IPS-NIHi11 (cell line): ENCODE results near the gene IFITM5.
"Not testable (repeated sequence)": the region's sequence is repeated elsewhere in the genome, so short reads cannot be mapped to it uniquely, and the experiment has no call there.

Source experiments
- DNase-seq: peaks from one replicate; pipeline ENCODE4 v3.0.0; 2012; ENCODE audit warnings: mixed read lengths, low spot score

The IFITM5 gene

DNA sequence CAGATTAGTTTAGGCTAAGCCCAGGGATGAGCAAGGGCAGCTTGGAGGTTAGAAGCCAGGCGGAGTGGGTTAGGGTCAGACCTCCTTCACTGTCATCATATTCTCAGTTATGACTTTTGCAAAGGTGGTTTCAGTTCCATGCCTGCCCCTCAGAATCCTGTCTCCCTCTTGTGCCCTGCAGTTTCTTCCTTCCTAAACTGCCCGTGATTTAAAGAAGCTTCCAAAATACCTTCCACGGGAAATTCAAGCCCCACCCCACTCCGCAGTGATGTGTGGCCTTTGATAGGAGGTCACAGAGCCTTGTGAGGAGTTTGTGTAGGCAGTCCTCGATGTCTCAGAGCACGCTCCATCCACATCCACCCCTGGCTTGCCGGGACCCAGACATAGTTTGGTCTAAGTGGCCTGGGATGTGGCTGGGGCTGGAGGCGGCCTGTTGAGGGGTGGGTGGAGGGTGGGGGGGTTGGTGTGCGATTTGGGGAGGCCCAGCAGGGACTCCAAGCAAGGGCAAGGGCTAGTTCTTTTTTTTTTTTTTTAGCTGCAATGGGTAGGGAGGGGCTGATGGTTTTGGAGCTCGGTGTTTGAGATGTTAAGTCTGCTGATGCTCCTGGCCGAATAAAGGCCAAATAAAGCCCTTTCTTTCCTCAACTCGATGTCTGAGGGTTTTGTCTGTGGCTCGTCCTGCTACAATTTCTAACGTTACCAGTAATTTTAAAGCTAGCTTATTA lies 12.9 kb upstream of the IFITM5 start:
- no peak for DNase-seq

DNA sequence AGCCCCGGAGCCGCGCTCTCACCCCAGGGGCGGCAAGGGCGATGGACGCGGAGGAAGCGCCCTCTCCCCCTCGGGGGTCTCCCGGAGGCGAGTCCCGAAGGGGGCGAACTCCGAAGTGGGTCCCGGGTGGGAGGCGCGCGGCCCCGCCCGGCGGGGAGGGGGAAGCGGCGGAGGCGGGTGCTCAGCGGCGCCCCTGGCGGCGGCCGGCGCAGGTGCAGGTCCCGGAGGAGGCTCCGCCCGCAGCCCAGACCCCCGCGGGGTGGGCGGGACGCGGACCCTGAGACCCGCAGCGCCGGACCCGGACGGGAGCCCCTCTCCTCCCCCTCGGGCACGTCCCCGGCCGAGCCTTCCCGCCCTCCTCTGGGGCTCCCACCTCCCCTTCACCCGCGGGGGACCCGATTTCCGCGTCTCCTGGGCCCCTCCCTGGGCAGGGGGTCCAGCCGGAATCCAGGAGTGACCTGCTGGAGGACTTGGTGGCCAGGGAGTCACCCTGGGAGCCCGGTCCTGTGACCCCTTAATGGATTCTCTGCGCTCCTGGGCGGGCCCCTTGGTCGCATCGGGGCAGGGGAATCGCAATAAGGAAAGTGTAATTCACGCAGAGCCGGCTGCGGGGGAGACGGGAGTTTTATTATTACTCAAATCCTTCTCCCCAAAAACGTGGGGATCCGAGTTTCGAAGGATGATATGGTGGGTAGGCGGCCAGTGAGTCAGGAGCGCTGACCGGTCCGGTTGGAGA lies 11.9 kb upstream of the IFITM5 start:
- DNase-seq = not testable (repeated sequence)

DNA sequence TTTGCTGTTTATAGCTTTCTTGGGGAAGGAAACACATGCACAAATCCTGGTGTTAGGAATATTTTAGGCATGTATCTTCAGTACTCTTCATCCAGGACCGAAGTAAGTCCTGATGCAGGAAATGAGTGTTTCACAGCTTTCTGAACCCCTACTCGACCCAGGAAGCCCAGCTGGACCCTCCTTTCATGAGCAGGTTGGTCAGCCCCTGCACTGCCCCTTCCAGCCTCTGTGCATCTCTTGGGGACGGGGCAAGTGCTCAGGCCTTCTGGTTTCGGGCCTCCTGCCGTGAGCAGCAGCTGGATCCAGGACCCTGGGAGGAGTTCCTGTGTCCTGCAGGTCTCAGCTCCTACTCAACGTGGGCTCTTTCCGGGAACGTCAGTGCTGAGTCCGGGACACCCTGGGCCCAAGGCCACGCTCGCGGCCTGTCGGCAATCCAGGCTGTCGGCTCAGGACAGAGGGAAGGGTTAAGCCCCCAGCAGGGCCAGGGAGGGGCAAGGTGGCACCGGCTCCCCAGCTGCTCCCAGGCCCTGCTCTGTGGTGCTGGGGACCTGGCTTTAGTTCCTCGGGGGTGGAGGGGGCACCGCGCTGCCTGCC lies 10.8 kb upstream of the IFITM5 start:
- DNase-seq = not testable (repeated sequence)

DNA sequence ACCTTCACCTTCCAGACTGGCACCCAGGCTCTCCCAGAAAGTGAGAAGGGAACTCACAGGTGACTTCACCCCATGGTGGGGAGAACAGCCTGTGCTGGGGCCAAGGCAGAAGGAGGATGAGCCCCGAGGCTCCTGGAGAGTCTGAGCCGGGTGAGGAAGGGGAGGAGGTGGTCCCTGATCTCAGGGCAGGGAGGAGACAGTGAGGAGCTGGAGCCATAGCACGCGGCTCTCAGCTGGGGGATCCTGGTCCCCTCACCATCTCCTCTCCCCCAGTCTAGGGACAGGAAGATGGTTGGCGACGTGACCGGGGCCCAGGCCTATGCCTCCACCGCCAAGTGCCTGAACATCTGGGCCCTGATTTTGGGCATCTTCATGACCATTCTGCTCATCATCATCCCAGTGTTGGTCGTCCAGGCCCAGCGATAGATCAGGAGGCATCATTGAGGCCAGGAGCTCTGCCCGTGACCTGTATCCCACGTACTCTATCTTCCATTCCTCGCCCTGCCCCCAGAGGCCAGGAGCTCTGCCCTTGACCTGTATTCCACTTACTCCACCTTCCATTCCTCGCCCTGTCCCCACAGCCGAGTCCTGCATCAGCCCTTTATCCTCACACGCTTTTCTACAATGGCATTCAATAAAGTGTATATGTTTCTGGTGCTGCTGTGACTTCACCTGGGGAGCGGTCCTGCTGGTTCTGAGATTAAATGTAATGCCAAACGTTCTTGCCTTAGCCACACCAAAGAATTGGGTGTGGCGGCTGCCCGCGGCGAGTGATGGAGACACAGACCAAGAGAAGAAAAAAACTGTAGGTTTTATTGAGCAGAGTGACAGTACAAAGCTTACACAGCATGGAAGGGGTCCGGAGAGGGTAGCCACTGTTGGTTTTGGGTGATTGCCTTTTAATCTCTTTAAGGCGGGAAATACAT lies 9.7 kb upstream of the IFITM5 start:
- DNase-seq = not testable (repeated sequence)

DNA sequence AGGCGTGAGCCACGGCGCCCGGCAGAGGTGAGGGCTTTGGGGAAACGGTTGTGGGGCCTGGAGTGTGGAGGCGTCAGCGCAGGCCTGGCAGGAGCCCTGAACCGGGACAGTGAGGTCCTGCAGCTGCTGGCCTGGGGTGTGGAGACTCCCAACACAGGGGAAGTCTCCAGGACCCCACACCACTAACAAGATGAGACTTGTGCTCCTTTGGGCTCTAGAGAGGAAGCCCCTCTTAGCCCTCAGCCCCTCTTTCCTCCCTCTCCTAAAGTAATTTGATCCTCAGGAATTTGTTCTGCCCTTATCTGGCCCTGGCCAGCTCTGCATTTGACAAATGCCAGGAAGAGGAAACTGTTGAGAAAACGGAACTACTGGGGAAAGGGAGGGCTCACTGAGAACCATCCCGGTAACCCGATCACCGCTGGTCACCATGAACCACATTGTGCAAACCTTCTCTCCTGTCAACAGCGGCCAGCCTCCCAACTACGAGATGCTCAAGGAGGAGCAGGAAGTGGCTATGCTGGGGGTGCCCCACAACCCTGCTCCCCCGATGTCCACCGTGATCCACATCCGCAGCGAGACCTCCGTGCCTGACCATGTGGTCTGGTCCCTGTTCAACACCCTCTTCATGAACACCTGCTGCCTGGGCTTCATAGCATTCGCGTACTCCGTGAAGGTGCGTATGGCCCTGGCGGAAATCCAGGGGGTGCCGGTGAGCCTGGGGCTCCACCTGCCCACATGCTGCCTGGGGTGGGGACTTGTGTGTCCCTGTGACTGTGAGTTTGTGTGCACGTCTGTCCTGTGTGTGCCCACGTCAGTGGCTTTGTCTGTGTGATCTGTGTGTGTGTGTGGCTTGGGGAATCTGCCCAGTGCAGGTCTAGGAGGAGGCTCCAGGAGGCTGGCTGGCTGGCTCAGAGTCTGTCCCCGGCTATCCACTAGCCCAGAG lies 8.7 kb upstream of the IFITM5 start, which contains the start of gene IFITM2:
Gene IFITM2, plus strand, starts transcription at position 51 of the 943 bp plus-strand sequence. Its CDS starts 377 bp downstream, at position 428.
- not testable (repeated sequence) for DNase-seq

DNA sequence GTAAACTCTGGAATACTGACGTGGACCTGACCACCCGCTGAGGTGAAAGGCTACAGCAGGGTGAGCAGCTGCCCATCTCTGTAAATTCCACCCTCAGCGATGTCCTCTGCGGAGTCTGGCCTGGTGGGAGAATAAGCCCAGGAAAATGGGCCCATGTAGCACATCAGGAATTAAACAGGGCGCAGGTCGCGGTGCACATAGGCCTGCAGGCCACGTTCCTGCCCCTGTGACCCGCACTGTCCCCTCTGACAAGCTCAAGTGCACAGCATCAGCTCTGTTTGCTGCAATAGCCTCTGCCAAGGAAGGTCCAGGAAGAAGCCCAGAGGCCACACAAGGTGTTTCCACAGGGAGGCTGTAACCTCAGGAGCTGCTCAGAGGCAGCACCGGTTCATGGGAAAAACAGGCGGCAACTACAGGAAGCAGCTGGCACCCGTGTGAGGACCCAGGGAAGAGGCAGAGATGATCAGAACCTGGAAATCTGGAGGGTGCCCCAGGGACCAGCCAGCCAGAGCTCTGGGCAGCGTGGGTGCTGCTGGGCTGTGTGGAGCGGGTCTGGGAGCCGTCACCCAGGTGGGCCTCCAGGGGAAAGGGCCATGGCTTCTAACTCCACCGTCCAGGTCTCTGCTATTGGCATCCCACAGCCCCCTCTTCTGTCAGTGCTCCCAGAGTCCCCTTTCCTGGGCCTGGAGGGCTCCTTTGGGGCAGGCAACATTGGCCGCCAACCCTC lies 7.5 kb upstream of the IFITM5 start:
- DNase-seq = no peak

DNA sequence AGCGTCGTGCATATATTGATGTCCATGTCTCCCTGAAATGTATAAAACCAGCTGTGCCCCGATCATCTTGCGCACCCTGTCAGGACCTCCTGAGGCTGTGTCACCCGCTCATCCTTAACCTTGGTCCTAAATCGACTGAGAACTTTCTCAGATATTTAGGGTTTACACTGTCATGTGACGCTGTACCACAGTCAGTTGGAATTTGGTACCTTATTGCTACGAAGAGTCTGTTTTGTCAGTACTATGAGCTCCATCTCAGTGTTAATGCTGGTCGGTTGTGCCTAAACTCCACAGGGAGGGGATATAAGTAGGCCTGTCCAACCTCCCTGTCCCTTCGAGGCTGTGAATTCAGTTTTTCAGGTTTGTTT lies 6.5 kb upstream of the IFITM5 start:
- no peak for DNase-seq

DNA sequence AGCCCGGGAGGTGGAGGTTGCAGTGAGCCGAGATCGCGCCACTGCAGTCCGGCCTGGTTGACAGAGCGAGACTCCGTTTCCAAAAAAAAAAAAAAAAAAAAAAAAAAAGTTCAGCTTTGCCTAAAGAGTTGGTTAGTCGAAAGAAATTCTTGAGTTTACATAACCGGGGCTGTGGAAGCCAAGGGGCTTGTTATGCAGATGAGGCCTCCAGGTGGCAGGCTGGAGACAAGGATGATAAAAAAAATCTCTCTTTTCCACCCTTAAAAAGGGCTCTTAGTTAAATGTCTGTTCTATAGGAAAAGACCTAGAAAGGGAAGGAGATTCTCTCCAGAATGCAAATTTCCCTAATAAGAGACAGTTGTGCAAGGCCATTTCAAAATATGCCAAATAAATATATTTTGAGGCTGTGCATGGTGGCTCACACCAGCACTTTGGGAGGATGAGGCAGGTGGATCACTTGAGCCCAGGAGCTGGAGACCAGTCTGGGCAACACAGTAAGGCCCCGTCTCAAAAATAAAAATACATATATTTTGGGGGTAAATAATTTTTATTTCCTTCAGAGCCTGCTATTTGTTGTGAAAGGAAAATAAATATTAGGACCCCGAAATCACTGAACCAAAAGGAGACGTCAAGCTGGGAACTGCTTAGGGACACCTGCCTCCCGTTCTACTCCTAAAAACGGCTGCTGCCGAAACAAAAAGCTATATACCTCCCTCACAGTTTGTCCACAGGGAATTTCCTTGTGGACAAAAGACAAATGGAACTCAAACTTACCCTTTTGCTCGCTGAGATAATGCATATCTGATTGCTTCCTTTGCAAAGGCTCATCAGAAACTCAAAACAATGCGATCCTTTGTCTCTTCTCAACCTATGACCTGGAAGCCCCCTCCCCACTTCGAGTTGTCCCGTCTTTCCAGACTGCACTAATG lies 5.9 kb upstream of the IFITM5 start:
- DNase-seq = peak; percentile 74

DNA sequence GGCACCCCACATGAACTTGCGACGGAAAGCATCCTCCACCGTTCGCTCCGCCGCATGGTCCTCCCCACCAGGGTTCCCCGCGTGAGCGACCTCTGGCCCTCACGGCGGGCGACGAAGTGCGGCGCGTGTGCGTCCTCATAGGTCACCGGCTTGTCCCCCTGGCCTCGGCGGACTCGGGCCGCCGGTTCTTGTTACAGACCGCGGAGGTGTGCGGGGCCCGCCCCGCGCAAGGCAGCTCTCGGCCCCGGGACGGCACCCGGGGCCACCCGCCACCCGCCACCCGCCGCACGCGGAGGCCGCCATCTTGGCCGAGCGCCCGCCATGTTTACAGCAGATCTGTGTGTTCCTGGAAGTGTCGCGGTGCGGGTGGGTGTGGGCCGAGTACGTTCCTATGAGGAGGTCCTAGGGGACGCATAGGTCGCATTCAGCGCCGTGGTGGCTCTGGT lies 4.8 kb upstream of the IFITM5 start:
- no peak for DNase-seq

DNA sequence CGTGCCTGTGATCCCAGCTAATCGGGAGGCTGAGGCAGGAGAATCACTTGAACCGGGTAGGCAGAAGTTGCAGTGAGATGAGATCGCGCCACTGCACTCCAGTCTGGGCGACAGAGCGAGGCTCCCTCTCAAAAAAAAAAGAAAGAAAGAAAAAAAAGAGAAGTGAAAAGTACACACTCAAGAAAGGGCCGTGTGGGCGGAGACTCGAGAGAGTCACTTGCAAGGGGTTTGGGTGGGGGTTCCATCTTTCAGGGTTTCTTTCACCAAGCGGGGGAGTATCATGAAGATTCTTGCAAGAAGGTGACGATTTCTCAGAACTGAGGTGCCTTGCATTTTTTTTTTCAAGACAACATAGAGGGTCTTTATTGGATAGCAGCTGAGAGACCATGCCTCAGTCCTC lies 4.0 kb upstream of the IFITM5 start:
- DNase-seq = no peak

DNA sequence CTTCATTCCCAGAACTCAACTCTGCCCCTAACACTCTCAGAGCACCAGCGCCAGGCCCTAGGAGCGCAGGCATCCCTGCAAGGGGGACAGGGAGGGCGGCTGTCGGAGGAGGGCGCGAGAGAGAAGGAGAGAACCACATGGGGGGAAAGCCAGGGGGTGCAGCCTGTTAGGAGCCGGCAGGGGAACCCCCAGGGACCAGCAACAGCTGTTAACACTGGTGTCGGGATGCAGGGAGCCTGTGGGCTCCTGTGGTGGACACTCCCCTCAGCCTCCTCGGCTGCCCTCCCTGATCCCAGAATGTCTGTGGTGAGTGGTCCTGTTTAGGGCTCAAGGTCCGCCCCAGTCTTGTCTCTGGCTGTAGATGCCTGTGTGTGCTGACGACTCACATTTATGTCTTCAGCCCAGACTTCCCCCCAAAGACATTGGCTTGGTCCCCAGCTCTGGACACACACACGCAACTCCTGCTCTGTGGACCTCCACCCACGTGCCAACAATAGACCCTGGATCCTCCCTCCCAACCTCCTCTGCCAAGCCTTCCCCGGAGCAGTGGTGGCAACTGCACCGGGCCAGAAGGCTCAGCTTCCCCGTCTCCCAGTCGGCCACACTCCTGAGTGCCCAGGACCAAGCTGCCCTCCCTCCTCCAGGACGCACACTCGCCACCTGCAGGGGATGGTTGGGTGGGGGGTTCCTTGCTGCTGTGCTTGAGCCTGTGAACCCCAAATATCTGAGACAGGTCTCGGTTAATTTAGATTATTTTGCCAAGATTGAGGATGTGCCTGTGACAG lies 817 bp upstream of the IFITM5 start:
- DNase-seq = peak; percentile 47

DNA sequence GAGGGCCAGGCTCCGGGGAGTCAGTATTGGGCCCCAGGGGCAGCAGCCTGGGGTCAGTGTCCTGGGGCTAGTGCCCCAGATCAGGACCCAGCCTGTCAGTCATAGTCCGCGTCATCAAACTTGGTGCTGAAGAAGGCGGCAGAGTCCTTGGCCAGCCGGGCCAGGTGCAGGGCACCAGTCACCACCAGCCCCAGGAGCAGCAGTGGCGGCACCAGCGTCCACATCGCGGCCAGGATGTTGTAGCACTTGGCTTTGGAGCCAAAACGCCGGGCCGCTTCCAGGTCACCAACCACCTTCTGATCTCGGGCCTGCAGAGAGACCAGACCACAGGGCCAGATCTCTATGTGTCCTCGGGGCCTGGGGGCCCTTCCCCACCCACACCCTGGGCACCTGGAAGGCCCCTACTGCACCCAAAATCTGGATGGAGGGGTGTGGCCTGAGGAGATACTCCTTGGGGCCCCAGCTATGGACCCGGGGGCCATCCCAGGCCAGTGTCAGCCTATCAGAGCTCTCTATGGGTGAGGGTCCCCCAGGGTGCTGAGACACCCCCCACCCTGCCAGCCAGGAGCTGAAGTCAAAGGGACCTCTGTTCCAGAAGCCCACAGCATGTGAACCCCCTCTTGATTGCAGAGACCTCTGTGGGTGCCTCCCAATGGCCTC lies 790 bp downstream of the IFITM5 start:
- DNase-seq = no peak

DNA sequence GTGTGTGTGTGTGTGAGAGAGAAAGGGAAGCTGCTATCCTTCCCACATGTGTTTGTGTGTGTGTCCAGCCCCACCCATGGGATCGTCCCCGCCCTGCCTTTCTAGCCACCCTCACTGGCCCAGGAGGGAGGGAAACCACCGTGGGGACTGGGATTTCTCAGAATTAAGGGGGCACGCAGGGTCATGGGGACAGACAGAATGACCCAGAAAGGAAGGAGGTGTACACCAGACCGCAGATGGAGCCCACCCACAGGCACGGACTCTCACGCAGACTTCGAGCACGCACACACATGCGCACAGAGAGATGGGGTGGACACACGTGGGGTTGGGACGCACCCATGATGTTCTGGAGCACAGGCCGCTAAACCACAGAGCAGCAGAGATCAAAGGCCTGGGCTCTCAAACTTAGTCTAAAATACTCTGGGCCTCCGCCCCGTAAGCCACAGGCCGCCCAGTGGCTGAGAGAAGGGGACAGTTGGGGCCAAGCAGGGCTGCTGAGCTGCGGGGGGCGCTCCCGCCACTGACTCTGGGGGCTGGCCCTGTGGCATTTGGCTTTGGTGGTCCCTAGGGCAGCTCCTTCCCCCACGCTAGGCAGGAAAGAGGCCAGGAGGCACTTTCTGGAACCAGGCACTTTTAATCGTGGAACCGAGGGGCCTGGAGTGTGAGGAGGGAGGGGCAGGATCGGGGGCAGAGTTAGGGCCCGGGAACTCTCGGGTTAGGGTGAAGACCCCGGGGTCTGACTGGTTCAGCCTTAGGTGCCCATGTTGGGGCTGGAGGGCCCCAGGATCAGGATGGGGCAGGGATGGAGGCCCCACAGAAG lies 1.5 kb downstream of the IFITM5 start:
- no peak for DNase-seq

DNA sequence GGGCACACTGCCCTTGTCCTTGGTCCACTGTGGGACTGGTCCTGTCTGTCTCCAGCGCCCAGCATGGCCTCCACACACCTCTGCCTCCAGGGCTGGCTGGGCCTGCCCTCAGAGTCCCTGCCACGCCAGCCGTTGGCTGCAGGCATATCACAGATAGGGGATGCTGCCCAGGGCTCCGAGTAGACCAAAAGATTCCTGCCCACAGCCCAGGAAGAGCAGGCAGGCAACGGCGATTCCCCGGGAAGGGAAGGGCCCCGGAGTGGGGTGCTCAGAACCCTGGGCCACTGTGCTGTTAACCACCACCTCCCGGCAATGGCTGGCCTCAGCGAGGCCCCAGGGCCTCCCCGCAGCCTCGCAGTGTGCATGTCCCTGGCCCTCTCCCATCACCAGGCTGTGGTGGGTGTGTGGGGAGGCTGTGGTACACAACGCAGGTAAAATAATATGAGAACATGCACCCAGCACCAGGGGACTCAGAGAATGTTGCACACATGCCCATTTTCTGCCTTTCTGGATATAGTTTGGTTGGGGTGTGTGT lies 2.2 kb downstream of the IFITM5 start:
- no peak for DNase-seq

DNA sequence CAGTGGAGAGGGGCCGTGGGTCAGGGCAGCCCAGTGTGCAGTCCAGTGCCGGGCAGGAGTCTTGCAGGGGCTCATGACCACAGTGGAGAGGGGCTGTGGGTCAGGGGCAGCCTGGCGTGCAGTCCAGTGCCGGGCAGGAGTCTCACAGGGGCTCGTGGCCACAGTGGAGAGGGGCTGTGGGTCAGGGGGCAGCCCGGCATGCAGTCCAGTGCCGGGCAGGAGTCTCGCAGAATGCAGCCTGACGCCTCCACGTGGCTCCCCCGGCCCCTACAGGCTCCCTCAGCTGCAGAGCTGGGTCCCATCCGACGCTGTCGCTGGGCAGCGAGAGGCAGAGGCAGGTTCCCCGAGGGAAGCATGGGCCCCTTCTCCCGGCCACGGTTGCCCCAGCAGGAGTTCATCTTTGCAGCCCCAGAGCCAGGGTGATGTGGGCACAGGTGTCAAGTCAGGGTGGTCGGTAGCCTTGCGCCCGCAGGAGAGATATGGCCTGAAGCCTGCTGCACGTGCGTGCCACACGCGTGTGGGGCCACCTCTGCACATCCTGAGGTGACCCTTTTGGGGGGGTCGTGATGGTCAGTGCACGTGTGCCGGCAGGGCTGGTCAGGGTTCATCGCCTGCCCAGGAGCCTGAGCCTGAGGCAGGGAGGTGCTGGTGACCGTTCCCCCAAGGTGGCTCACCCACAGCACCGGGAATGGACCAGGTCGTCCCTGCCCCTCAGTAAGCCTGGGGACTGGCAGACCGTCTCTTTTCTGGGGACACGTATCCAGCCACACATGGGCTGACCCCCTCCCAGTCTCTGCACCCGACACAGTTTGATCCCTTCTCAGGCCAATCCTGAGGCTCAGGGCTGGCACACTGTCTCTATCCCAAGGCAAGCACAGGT lies 2.9 kb downstream of the IFITM5 start:
- DNase-seq = no peak
